Measurements from ENCODE around the gene ATXN7.
A peak's percentile ranks its signal among the peaks of the same experiment; 100 is the strongest.

Gene ATXN7

GRCh38 chr3:64019879-64020278 is 156.2 kb downstream of the ATXN7 start:
- no peak for DNase-seq (ENCODE audit: low read depth in 3 of 3)

DNA sequence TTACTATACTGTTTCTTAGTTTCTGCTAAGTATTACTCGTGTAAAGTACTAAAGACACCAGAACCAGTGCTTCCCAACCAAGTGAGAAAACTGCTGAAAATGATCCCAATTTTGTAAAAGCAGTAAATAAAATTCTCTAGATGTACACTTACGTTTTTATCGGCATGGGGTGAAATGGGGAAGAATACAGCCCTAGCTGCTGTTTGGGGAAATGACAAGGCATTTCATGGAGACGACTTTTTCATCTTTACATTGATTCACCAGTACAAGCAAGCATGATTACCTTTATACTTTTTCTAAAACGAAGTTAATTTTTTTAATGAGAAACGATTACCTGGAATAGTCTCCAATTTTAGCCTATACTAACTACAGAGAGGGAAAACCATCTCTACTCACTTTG is 158.3 kb downstream of the ATXN7 start:
- no peak for DNase-seq (ENCODE audit: low read depth in 3 of 3)

GRCh38 chr3:64022451-64023186 is 159.0 kb downstream of the ATXN7 start:
- peak in 1 of 3 experiments; percentile 1 for DNase-seq (ENCODE audit: low read depth in 3 of 3)

GRCh38 chr3:64023187-64023860 is 159.7 kb downstream of the ATXN7 start, which contains the start of gene PSMD6:
PSMD6 (minus strand) TSS chr3:64023494; CDS start chr3:64023419, 75 bp downstream.
- DNase-seq (ENCODE audit: low read depth in 3 of 3) = peak; percentile 84 to 93 (median 88)

GRCh38 chr3:64023861-64024223 is 160.2 kb downstream of the ATXN7 start:
- no peak for DNase-seq (ENCODE audit: low read depth in 3 of 3)

- DNase-seq (ENCODE audit: low read depth in 3 of 3) = no peak
These were observed 162.7 kb downstream of the ATXN7 start for GRCh38 chr3:64026346-64026745.

DNA sequence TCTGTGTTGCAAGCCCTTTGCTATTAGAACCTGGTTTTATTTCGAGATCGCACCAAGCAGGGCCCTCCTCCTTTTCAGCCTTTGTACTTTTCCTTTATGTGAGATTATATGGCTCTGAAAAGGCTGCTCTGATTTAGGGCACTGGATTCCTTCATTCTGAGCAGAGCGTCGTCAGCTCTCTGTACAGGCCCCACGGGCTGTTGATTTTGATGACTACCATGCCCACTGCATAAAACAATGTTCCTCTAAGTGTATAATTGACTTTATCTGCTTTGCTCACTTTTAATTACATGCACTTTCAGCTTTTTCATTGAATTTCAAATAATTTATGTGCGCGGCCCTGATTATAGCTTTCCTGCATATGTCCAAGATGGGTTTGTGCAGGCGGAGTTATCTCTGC is 164.0 kb downstream of the ATXN7 start:
- DNase-seq (ENCODE audit: low read depth in 3 of 3) = no peak

DNA sequence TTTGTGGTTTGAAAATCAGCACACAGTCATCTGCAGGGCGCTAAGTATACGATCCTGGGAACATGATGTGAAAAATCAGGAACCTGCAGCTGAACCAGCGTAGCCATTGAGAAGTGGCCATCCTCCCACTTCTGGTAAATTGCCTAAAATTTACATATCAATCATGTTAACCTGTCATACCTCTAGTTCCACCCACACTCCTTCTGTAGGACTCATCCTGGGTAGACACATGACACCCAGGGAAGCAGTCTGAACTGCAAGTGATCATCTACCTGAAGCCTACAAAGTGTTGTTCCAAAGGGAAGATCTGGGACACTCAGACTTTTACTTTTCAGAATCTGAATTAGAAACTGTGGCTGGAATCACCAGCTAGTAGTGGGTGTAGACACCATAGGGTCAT is 165.1 kb downstream of the ATXN7 start:
- no peak for DNase-seq (ENCODE audit: low read depth in 3 of 3)

DNA sequence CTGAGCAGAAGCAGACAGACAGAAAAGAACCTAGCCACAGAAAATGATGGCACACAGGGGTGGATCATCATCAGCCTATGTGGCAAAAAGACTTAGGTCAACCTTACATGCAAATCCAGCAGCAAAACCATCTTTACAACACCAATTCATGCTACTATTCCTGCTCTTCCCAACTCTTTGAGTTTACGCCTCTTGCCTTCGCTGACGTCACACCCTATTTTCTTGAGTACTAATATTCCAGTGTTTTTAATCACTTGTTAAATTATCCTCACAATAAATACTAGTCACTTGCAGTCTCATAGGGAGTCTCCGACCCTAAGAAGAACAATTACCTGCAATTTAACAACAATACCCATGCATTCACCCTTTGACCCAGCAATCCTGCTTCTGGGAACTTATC is 165.6 kb downstream of the ATXN7 start:
- no peak for DNase-seq (ENCODE audit: low read depth in 3 of 3)

DNA sequence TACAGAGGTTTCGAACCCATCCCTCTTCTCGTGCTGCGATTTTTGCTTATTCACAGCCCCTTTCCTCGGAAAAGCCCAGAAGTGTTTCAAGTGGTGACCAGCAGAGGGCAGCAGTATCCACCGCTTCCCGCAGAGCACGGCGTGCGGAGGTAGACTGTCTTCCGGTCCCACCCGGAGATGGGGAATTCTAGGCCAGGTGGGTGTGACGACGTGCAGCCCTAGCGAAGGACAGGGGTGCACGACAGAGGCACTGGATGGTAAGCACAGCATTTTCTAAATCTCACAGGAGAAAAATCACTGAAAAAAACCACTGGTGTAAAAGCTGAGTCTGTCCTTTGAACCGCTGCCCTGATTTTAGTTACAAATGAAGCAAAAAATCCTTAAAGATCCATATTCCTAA is 167.1 kb downstream of the ATXN7 start:
- DNase-seq (ENCODE audit: low read depth in 3 of 3) = peak; percentile 51 to 72 (median 65)

DNA sequence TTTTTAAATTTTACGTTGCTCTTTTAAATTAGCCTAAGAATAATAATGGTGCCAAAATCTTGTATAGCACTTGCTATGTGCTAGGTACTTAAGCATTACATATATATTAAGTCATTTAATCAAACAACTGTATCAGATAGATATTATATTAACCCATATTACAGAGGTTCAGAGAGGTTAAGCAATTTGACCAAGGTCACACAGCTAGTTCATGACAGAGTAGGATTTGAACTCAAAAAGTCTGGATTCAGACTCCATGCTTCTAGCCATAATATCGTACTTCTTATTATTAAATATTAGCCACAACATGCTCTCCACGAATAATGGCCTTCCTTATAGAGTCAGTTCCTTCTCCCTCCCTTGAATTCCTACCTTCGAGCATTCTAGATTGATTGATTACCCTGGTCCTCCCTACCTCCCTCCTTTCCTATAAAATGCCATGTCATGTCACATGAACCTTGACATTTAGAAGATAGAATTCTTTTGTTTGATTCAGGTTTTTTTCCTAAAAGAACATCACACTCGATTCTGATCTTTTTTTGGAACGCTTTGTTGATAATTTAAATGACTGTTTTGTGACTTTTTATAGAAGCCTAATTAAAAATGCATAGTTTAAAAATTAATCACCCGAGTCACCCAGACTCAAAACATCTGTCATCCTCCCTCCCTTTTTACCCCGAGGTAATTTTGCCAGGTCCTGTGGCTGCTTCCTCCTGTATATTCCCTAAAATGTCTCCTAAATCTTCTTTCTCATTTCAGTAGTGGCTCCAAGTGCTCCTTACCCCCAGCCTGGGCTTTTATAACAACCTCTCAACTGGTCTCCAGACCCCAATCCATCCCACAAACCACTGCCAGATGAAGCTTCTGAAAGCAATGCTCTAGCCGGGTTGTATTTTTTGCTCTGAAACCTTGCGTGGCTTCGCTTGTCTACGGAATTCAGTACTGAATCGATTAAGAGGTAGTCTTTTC is 168.2 kb downstream of the ATXN7 start:
- DNase-seq (ENCODE audit: low read depth in 3 of 3) = no peak

DNA sequence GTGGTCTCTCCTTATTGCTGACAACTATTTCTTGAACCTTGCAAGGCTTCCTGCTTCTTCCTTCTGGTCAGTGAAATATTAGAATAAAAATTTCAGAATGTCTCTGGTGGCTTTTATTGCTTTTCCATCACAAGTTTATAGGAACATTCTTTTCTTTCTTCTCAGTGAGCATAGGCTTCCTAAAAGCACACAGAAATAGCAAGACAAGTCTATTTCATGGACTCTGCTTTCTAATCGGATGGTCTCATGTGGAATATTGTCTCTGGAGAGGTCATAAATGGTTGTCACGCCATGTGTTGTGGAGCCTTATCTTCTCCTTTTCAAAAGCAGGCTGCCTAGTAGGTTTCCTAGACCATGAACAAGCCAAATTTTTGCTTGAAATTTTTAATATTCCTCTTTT is 169.4 kb downstream of the ATXN7 start:
- no peak for DNase-seq (ENCODE audit: low read depth in 3 of 3)

DNA sequence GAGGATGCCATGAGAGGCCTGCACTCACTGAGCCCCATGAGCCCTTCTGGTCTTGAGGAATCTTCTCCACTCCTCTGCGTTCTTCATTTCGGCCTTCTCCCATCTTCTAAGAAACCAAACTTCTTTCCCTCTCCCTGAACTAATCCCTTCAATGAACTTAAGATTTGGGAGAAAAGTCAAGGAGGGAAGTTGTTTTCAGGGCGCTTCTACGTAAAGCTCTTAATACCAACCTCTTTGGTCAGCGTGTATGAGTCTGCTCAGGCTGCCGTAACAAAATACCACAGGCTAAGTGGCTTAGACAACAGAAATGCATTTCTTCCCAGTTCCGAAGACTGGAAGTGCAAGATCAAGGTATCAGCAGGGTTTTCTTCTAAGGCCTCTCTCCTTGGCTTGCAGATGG is 173.4 kb downstream of the ATXN7 start:
- no peak for DNase-seq (ENCODE audit: low read depth in 3 of 3)

DNA sequence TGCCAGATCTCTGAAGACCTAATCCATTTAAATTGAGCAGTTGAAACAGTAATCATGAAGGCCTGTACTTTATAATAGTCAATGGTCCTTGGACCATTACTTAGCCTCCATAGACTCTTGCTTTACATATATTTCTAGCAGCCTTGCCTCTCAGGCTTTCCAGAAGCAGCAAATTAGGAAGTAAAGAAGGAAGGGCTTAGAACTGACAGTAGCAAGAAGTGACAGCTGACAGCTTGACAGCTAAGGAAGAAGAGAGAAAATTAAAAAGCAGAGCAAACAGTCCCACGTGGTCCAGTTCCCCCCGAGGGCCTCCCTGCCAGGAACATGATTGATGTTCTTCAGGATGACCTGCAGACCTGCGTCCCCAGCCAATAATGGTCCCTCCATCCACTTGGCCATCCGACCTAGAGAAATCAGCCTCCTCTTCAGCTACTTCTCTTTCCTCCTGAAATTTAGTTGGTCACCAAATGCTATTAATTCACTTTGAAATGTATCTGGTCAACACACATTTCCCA is 174.6 kb downstream of the ATXN7 start:
- DNase-seq (ENCODE audit: low read depth in 3 of 3) = no peak

- no peak for DNase-seq (ENCODE audit: low read depth in 3 of 3)
These were observed 175.7 kb downstream of the ATXN7 start for GRCh38 chr3:64039332-64039731.

DNA sequence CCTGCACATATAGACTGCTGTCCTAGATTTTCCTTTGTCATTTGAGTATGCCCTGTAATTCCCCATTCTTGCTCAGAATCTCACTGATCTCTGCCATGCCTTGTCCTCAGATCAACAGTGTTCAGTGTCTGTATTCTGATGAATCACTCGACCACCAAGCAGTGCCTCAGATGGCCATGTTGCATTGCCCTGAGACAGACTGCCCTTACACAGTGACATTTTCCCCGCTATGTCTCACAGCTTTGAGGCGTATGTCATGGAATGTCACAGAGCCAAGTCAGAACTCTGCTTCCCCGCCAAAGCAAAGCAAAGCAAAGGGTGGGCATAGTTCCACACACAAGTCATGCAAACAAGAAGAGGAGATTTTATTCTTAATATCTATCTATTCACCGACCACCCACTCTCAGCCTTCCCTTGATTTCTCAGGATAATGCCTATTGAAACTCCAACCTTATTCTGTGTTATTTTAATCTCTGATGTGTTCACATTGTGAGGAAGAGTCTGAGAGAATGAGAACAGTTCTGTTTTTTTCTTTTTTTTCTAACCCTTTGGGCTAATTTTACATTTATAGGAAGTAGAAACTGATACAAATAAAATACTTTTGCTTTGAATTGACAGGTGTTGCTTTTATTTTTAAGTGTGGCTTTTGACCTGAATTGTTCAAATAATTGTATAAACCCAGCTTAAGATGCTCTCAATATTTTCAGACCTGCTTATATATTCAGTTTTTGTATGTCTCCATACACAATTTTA is 176.5 kb downstream of the ATXN7 start:
- DNase-seq (ENCODE audit: low read depth in 3 of 3) = no peak

DNA sequence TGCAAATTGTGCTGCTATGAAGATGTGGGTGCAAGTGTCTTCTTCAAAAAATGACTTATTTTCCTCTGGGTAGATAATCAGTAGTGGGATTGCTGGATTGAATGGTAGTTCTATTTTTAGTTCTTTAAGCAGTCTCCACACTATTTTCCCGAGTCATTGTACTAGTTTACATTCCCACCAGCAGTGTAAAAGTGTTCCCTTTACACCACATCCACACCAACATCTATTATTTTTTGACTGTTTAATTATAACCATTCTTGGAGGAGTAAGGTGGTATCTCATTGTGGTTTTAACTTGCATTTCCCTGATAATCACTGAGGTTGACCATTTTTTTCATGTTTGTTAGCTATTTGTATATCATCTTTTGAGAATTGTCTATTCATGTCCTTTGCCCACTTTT is 179.3 kb downstream of the ATXN7 start:
- no peak for DNase-seq (ENCODE audit: low read depth in 3 of 3)

DNA sequence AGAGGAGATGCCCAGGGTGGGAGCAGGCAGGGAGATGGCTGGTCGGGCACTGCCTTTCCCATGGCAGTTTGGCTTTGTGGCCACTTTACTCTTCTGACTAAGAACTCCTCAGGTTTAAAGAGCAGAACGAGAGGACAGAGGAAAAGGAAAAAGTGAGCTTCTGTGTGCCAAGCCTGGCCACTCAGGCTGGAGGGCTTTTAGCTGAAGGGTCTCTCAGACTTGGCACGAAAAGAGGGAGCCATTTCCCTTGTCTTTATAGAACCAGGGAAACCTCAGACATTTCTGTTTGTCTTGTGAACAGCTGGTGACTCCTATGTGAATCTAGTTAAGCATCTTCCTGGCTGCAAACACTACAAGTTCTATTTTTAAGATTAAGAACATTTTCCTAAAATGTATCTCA is 182.9 kb downstream of the ATXN7 start:
- DNase-seq (ENCODE audit: low read depth in 3 of 3) = no peak

GRCh38 chr3:64046996-64047594 is 183.4 kb downstream of the ATXN7 start:
- DNase-seq (ENCODE audit: low read depth in 3 of 3) = no peak

DNA sequence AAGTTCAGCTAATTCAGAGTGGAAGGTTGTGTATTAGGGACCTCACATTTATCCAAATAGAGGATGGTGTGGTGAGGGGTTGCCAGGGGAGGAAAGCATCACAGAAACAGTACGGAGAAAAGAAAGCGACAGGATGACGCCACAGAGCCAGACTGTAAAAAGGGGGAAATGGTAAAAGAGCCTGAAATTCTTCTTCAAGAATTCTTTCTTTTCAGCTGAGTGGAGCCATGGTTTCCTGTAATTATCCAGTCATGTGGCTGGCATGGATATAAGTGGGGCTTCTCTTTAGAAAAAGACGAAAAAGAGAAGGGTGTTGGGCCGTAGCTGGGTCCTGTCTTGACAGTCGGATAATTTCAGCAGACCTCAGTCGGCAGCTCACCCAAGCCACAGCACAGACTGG is 184.1 kb downstream of the ATXN7 start:
- no peak for DNase-seq (ENCODE audit: low read depth in 3 of 3)

DNA sequence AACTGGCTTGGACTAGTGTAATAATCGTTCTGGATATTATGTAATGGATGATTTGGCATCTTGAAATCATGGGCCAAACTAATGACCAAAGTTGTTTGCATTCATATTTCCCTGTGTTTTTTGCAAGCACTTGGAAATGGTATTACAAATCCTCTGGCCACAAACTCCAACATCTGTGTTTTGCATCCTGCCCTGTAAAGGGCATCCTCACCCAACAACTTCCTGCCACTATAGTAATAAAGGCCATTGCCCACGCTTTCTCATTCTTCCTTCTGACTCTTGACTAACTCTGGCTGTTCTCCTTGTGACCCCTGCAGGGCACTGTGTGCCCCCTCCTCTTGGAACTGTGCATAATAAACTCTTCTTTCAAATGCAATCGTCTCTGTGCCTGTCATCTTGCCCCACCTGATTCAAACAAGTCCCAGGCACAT is 185.0 kb downstream of the ATXN7 start:
- DNase-seq (ENCODE audit: low read depth in 3 of 3) = no peak
